ENCODE data around the gene PTPN11. TPM values are rescaled to one million over a fixed set of nuclear protein-coding genes. Genes with fewer than 3 reads are reported as not detected.

PTPN11 gene
- total RNA-seq: 10 to 100 TPM; 55.7 to 74.6 TPM

GRCh38 chr12:112418608-112419296 lies at the start of gene PTPN11:
TSS of gene PTPN11 (plus strand) at chr12:112418947. CDS start at chr12:112419112, 165 bp downstream.

GRCh38 chr12:112381883-112382796 lies 36.6 kb upstream of the PTPN11 start, which contains the start of gene HECTD4:
TSS of gene HECTD4 (minus strand) at chr12:112382431. CDS start at chr12:112382128, 303 bp downstream.

GRCh38 chr12:112409064-112409905 lies 9.5 kb upstream of the PTPN11 start, which contains the start of gene RPL6:
TSS of gene RPL6 (minus strand) at chr12:112409605. CDS start at chr12:112408656, 949 bp downstream.

Other genes with a start within 250 kb of the PTPN11 start
- 10 to 100 TPM; 25.3 to 26.8 TPM for gene HECTD4, start 36.5 kb upstream of the PTPN11 start, total RNA-seq
- gene RPL6, start 9.3 kb upstream of the PTPN11 start, total RNA-seq: 100 to 1,000 TPM; 530 to 766 TPM

Data from melanocyte of skin (primary cell).